ENCODE data around the gene MSL3.

Gene MSL3

GRCh38 chrX:11753668-11754067 is 4.4 kb upstream of the MSL3 start:
- DNase-seq (ENCODE audit: low read depth) = no peak
- TF ChIP-seq CTCF (IDR thresholded peaks at IDR 0.05; ENCODE audit: low read length, missing control alignments) = no peak
- H3K4me3 ChIP-seq (replicated peaks; ENCODE audit: low read depth, low read length) = no peak overlapping the region

GRCh38 chrX:11754958-11755645 is 2.9 kb upstream of the MSL3 start:
- H3K4me3 ChIP-seq (replicated peaks; ENCODE audit: low read depth, low read length) = no peak overlapping the region
- DNase-seq (ENCODE audit: low read depth) = no peak
- TF ChIP-seq CTCF (IDR thresholded peaks at IDR 0.05; ENCODE audit: low read length, missing control alignments) = no peak

GRCh38 chrX:11755724-11756123 is 2.3 kb upstream of the MSL3 start:
- DNase-seq (ENCODE audit: low read depth) = no peak
- no peak overlapping the region for H3K4me3 ChIP-seq (replicated peaks; ENCODE audit: low read depth, low read length)
- no peak for TF ChIP-seq CTCF (IDR thresholded peaks at IDR 0.05; ENCODE audit: low read length, missing control alignments)

GRCh38 chrX:11756354-11757318 is 1.4 kb upstream of the MSL3 start:
- peak overlapping the region; percentile 42 for H3K4me3 ChIP-seq (replicated peaks; ENCODE audit: low read depth, low read length)
- peak; percentile 14 for DNase-seq (ENCODE audit: low read depth)
- TF ChIP-seq CTCF (IDR thresholded peaks at IDR 0.05; ENCODE audit: low read length, missing control alignments) = no peak

- TF ChIP-seq CTCF (IDR thresholded peaks at IDR 0.05; ENCODE audit: low read length, missing control alignments) = no peak
- no peak for DNase-seq (ENCODE audit: low read depth)
- peak overlapping the region; percentile 42 for H3K4me3 ChIP-seq (replicated peaks; ENCODE audit: low read depth, low read length)
These were observed 679 bp upstream of the MSL3 start for GRCh38 chrX:11757397-11757718.

- peak overlapping the region; percentile 85 for H3K4me3 ChIP-seq (replicated peaks; ENCODE audit: low read depth, low read length)
- peak; percentile 84 for DNase-seq (ENCODE audit: low read depth)
- peak; percentile 21 for TF ChIP-seq CTCF (IDR thresholded peaks at IDR 0.05; ENCODE audit: low read length, missing control alignments)
These were observed 549 bp downstream of the MSL3 start for GRCh38 chrX:11758400-11759171.

All from fibroblast of pulmonary artery (primary cell).